RCC 7860 (cell line): Measurements from ENCODE around the gene SYTL5.

Source experiments
- DNase-seq: peaks from one replicate; pipeline ENCODE4 v3.0.0-alpha.2; 2015; ENCODE audit warnings: low spot score
- FAIRE-seq: peaks from 2 replicates; lab custom pipeline; 2012; peaks lifted over from hg19 to GRCh38; lab: Jason Lieb, UNC

SYTL5 gene

GRCh38 chrX:38018766-38019425, 12.5 kb downstream of the SYTL5 start:
- DNase-seq (no peak), FAIRE-seq (no peak)

GRCh38 chrX:38028300-38028699, 21.9 kb downstream of the SYTL5 start:
- FAIRE-seq (no peak), DNase-seq (no peak)

GRCh38 chrX:38036466-38036865, 30.1 kb downstream of the SYTL5 start:
- no peak for DNase-seq
- FAIRE-seq = no peak

GRCh38 chrX:38038501-38038900, 32.1 kb downstream of the SYTL5 start:
- FAIRE-seq = no peak
- DNase-seq = no peak

GRCh38 chrX:38041237-38041636, 34.9 kb downstream of the SYTL5 start:
- FAIRE-seq = no peak
- DNase-seq = no peak

- DNase-seq (no peak), FAIRE-seq (no peak)
Measured at GRCh38 chrX:38044701-38045100, 38.3 kb downstream of the SYTL5 start.

- FAIRE-seq = no peak
Measured at GRCh38 chrX:38045538-38046096, 39.3 kb downstream of the SYTL5 start.

GRCh38 chrX:38048886-38049285, 42.5 kb downstream of the SYTL5 start:
- FAIRE-seq = no peak
- DNase-seq = no peak

More at GRCh38 chrX:38045538-38046096, 39.3 kb downstream of the SYTL5 start:
- DNase-seq = no peak

- no peak for FAIRE-seq
- DNase-seq = no peak
Measured at GRCh38 chrX:38050806-38051205, 44.5 kb downstream of the SYTL5 start.

GRCh38 chrX:38052096-38052495, 45.7 kb downstream of the SYTL5 start:
- FAIRE-seq (peak; percentile 98), DNase-seq (peak; percentile 80)

- peak; percentile 14 for DNase-seq
- FAIRE-seq = peak; percentile 78
Measured at GRCh38 chrX:38055170-38055847, 49.0 kb downstream of the SYTL5 start.

- FAIRE-seq (peak; percentile 99), DNase-seq (peak; percentile 60)
Measured at GRCh38 chrX:38060331-38060878, 54.1 kb downstream of the SYTL5 start.

GRCh38 chrX:38061335-38061734, 55.0 kb downstream of the SYTL5 start:
- FAIRE-seq = no peak

GRCh38 chrX:38066934-38067333, 60.6 kb downstream of the SYTL5 start:
- DNase-seq = no peak

More at GRCh38 chrX:38061335-38061734, 55.0 kb downstream of the SYTL5 start:
- peak; percentile 59 for DNase-seq

GRCh38 chrX:38069273-38069672, 62.9 kb downstream of the SYTL5 start:
- no peak for FAIRE-seq
- DNase-seq = no peak

More at GRCh38 chrX:38066934-38067333, 60.6 kb downstream of the SYTL5 start:
- no peak for FAIRE-seq

- FAIRE-seq (no peak), DNase-seq (no peak)
Measured at GRCh38 chrX:38069991-38070390, 63.6 kb downstream of the SYTL5 start.

GRCh38 chrX:38079463-38079862, 73.1 kb downstream of the SYTL5 start:
- FAIRE-seq (no peak), DNase-seq (no peak)

GRCh38 chrX:38080808-38081207, 74.5 kb downstream of the SYTL5 start:
- no peak for DNase-seq
- no peak for FAIRE-seq

GRCh38 chrX:38081909-38082308, 75.6 kb downstream of the SYTL5 start:
- DNase-seq (no peak), FAIRE-seq (no peak)

- DNase-seq (no peak), FAIRE-seq (no peak)
Measured at GRCh38 chrX:38082309-38082708, 76.0 kb downstream of the SYTL5 start.

- no peak for DNase-seq
Measured at GRCh38 chrX:38085813-38086212, 79.5 kb downstream of the SYTL5 start.

More at GRCh38 chrX:38085813-38086212, 79.5 kb downstream of the SYTL5 start:
- no peak for FAIRE-seq
